Adipose tissue (tissue), 3 donors: ENCODE results near the gene SMIM15. TPM values are rescaled to one million over a fixed set of nuclear protein-coding genes. Genes with fewer than 3 reads are reported as not detected.

Experiments used
- H3K27ac ChIP-seq: one replicate; pipeline ENCODE4 v1.5.1; 2013; ENCODE audit warnings: low read depth, low read length
- WGBS, 3 donors: extraction: QIAGEN DNeasy Blood & Tissue Kit; methylation state at CpG; one replicate each; pipeline ENCODE4 v1.1.7; 2013; 5-methylcytosine and 5-hydroxymethylcytosine counted together
- polyA plus RNA-seq, 3 donors: library from polyadenylated mRNA; stranded (reverse); fragments of 200-250 nt; gene quantifications; one replicate each; pipeline ENCODE4 v1.2.3, GENCODE V29; 2013
- donor health status: healthy with polysubstance abuse.
- donor health status: Bipolar disorder and iron deficiency.
- donor health status: healthy.

Gene SMIM15
- polyA plus RNA-seq, 3 donors, result 16.1 to 30.1 (median 19.6) TPM

DNA sequence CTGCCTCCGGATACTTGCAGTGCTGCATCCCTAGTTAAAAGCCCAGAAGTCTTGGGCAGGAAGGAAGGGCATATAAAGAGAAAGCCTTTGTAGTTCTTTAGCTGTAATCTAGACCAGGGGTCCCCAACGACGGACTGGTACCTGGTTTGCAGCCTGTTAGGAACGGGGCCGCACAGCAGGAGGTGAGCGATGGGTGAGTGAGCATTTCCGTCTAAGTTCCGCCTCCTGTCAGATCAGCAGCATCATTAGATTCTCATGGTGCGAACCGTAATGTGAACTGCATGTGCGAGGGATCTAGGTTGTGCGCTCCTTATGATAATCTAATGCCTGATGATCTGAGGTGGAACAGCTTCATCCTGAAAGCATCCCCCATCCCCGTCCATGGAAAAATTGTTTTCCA is 1.6 kb upstream of the SMIM15 start:
- H3K27ac ChIP-seq, result no peak overlapping the region
- WGBS, 3 donors, result 94 to 96% (median 95%) methylated on average over 13 of the region's 13 CpGs

GRCh38 chr5:61162832-61163567 is 732 bp upstream of the SMIM15 start:
- peak overlapping the region; percentile 68 for H3K27ac ChIP-seq
- WGBS, 3 donors, result 11 to 37% (median 31%) methylated on average over 14 of the region's 14 CpGs

- WGBS, 3 donors, result 84 to 96% (median 89%) methylated on average over 3 of the region's 3 CpGs
- no peak overlapping the region for H3K27ac ChIP-seq
Measured at GRCh38 chr5:61160497-61160896, 1.8 kb downstream of the SMIM15 start.

DNA sequence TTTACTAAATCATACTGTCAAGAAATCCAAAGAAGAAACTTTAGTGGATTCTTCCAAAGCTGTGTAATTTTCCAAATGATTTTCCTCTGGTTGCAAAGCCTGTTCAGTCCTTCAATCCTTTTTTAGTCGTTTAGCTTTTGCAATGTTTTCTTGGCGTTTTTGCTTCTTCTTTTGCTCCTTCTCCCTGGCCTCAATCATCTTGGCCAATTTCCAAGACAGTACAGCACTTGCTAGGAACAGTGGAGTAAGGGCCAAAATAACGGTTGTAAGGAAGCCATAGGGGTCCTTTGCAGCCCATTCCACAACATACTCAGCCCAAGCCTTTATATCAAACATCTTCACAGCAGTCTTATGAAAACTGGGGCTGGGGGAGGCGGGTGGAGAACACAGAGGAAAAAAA is 2.4 kb downstream of the SMIM15 start:
- H3K27ac ChIP-seq, result no peak overlapping the region
- 40 to 59% (median 42%) methylated on average over 4 of the region's 4 CpGs for WGBS, 3 donors

GRCh38 chr5:61159070-61159469 is 3.2 kb downstream of the SMIM15 start:
- 66 to 95% (median 89%) methylated on average over 3 of the region's 3 CpGs for WGBS, 3 donors
- H3K27ac ChIP-seq, result no peak overlapping the region

DNA sequence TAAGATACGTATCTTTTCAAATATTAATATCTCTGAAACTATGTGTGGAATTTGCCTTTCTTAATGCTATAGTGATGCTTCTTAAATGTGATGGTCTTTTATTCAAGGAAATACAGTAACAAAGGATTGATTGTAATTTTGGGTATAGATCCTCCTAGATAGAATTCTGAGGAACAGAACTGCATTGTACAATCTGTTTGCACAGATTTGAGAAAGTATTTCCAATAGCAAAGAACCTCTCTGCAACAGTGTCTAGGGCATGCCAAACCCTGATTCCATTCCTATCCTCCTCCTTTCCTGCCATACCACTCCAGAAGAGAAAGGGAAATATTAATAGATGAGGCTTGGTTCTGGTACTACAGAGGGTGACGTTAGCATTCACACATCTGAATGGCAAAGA is 10.4 kb downstream of the SMIM15 start:
- H3K27ac ChIP-seq, result no peak overlapping the region
- WGBS, 3 donors, result 89 to 95% (median 94%) methylated on average over 2 of the region's 2 CpGs

DNA sequence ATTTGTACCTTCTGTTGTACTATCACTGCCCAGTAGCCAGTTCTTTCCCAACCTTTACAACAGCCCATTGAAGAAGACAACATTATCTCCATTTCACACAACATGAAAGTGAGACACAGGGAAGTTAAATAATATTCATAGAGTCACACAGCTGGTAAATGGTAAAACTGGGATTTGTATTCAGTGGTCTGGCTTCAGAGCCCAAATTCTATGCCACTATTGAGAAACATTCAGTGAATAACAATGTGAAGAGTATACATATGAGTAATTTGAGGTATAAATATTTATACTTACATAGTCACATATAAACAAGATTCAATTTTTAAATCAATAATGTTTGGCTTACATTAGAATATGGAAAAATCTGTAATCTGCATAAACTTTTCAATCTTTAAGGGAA is 13.8 kb downstream of the SMIM15 start:
- H3K27ac ChIP-seq, result no peak overlapping the region

DNA sequence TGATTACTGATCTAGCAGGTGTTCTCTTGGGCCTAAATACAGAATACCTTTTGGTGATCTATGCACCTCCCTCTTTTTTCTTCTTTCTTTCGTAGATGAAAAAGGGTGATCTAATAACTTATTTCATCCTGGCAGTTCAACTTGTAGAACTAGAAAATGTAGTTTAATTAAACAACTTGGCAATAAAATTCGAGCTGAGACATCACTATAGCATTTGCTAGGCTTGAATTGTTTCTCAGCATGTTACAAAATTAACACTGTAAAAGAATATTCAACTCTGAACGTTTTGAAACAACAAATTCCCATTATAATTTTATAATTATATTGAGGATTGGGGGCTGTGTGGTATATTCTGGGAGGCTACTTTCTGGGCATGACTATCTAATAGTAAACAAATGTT is 19.5 kb downstream of the SMIM15 start:
- H3K27ac ChIP-seq, result no peak overlapping the region
- WGBS, 3 donors, result 65 to 85% (median 79%) methylated on average over 3 of the region's 3 CpGs

DNA sequence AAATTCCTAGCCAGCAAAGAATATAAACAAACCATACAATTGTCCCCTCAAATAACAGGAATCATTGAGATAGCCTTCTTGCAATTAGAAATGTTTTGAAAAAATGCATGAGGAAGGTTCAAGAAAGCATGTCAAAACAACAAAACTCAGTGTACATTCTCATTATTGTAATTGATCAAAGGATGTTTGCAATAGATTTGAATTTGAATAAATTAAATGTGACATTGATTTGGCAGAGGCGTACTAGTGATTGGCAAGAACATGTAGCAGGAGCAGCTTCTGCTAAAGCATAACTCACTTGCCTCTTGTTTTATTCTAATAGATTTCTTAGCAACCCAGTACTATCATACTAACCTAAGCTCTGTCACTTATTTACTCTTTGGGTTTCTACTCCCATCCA is 19.9 kb downstream of the SMIM15 start:
- H3K27ac ChIP-seq, result no peak overlapping the region
- 63 to 94% (median 90%) methylated on average over 1 of the region's 1 CpG for WGBS, 3 donors

- WGBS, 3 donors, result 56 to 83% (median 67%) methylated on average over 1 of the region's 1 CpG
- no peak overlapping the region for H3K27ac ChIP-seq
Measured at GRCh38 chr5:61141801-61142200, 20.5 kb downstream of the SMIM15 start.

DNA sequence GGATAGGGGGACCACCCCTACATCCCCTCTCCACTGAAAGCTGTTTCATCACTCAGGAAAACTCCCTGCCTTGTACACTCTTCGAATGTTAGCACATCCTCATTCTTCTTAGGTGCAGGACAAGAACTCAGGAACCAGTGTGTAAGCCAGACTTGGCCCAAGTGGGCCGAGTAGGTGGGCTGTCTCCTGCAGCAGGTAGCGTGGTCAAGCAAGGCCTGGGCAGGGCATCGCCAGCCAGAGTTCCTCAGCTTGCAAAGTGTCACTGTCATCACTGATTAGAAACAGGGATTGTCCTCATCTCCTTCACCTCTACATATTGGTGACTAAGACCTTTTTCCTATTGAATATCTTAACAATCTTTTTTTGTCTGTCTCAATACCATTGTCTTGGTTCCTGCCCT is 22.3 kb downstream of the SMIM15 start:
- 87 to 96% (median 89%) methylated on average over 4 of the region's 4 CpGs for WGBS, 3 donors

DNA sequence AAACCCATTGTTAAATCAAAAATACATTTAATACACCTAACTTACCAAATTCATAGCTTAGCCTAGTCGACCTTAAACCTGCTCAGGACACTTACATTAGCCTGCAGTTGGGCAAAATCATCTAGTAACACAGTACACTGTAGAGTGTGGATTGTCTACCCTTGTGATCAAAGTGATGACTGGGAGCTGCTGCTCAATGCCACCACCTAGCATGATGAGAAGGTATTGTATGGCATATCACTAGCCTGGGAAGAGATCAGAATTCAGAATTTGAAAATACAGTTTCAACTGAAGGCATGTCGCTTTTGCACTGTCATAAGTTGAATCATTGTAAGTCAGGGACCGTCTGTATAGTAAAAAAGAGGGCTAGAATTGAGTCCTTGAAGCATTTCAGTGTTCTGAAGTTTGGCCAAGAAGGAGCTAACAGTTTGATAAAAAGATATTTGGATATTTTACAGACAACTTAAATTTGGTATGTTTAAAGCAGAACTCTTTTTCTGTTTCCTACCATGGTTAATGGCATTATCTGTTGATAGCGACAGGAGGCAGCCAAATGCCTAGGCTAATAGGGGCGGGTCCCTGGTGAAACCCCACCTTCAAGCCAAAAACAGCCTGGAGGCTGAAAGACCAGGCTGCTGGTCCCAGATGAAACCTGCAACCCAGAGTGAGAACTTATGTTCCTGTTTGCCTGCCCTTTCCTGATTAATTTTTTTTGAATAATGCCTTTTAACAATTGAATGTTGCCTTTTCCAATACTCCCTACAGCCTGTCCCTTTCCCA is 23.0 kb downstream of the SMIM15 start:
- whole genome bisulfite sequencing, 3 donors, result 79 to 88% (median 86%) methylated on average over 5 of the region's 5 CpGs
- no peak overlapping the region for H3K27ac ChIP-seq

More for the DNA sequence above, 22.3 kb downstream of the SMIM15 start:
- no peak overlapping the region for H3K27ac ChIP-seq

- 91 to 100% (median 96%) methylated on average over 1 of the region's 1 CpG for WGBS, 3 donors
- no peak overlapping the region for H3K27ac ChIP-seq
Measured at GRCh38 chr5:61137835-61138234, 24.4 kb downstream of the SMIM15 start.

GRCh38 chr5:61132559-61132958 is 29.7 kb downstream of the SMIM15 start:
- no peak overlapping the region for H3K27ac ChIP-seq
- 76 to 94% (median 91%) methylated on average over 1 of the region's 1 CpG for WGBS, 3 donors

DNA sequence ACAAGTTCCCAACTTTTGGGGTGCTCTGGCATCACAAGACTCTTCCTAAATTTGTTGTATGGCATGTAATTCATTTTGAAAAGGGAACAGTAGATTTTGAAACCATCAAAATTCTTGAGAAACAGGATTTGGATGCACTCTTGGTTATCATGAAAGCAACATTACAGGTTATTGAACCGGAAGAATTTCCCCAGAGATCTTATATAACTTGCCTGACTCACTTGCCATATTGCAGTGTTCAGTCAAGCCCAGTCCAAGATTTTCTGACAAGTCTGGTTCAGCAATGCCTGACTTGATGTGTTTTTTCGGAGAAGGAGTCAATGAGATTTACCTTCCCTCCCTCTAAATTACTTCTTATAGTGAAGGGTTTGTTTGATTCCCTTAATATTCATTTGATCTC is 32.0 kb downstream of the SMIM15 start:
- H3K27ac ChIP-seq, result no peak overlapping the region
- 63 to 91% (median 68%) methylated on average over 2 of the region's 2 CpGs for WGBS, 3 donors

DNA sequence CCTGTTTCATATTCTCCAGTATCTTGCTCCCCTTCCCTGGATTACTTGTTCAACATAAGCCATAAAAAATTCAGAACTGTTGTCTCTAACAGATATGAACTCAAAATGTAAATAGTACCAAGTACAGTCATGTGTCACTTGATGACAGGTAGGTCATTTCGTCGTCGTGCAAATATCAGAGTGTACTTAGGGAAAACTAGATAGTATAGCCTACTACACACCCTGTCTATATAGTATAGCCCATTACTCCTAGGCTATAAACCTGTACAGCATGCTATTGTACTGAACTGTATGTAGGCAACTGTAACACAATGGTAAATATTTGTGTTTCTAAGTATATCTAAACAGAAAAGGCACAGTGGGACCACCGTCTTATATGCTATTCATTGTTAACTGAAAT is 39.1 kb downstream of the SMIM15 start:
- WGBS, 3 donors, result 48 to 95% (median 90%) methylated on average over 4 of the region's 4 CpGs
- no peak overlapping the region for H3K27ac ChIP-seq

GRCh38 chr5:61120534-61120933 is 41.7 kb downstream of the SMIM15 start:
- WGBS, 3 donors, result 81 to 87% (median 82%) methylated on average over 1 of the region's 1 CpG
- no peak overlapping the region for H3K27ac ChIP-seq

DNA sequence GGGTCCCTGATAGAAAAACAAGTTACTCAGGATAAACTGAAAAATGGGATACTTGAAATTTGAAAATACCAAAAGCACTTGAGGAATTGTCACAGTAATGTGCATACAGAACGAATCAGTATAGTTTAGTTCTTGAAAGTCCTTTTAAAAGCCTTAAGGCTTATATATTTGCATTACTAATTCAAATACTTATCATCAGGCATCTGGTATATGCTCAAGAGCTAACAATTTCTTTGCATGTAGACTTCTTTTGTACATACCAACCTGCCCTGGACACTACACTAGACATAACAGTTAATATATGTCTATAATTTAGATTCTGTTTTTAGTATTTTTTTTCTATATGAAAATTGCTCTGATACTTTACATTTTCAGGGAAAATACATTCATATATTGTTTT is 43.2 kb downstream of the SMIM15 start:
- 95 to 100% (median 96%) methylated on average over 1 of the region's 1 CpG for WGBS, 3 donors
- H3K27ac ChIP-seq, result no peak overlapping the region

DNA sequence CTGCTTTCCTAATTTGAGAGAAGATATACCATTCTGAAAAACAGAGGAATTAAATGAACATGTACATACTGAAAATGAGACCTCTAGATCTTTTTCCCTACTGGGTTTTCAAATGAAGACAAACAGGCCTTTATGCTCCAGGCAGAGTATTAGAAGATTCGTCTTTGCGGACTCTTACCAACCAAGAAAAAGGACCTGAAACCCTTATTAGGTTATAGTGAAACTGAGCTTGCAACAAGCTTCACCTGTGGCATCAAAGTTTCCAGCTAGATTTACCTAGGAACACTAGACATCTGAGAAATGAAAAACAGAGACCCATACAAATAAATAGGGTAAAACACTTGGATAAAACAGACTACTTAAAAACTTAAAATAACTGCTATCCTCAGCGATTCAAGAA is 46.3 kb downstream of the SMIM15 start:
- H3K27ac ChIP-seq, result no peak overlapping the region
- 92 to 99% (median 97%) methylated on average over 3 of the region's 3 CpGs for WGBS, 3 donors

DNA sequence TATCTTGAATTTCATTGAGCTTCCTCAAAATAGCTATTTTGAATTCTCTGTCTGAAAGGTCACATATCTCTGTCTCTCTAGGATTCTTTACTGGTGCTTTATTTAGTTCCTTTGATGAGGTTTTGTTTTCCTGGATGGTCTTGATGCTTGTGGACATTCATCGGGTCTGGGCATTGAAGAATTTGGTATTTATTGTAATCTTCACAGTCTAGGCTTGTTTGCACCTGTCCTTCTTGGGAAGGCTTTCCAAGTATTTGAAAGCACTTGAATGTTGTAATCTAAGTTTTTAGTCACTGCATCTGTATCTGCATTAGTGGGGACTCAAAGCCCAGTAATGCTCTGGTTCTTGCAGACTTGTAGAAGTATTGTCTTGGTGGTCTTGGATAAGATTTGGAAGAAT is 47.8 kb downstream of the SMIM15 start:
- WGBS, 3 donors, result 53 to 97% (median 94%) methylated on average over 1 of the region's 1 CpG
- no peak overlapping the region for H3K27ac ChIP-seq
